ENCODE data around the gene ANGPTL8.

The ANGPTL8 gene

DNA sequence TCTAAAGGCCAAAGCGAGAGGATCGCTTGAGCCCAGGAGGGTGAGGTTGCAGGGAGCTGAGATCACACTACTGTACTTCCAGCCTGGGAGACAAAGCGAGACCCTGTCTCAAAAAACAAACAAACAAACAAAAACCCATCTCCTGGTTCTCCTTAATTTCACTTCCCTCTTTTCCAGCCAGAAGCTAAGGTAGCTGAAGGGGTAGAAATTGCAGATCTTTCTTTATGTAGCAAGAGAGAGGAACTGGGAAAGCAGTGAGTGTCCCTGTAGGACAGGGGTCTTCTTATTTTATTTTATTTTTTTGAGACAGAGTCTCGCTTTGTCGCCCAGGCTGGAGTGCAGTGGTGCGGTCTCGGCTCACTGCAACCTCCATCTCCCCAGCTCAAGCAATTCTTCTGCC lies 52.0 kb downstream of the ANGPTL8 start:
- no peak for DNase-seq (ENCODE audit: low spot score)
